Measurements from ENCODE around the gene HENMT1.
"Not testable (repeated sequence)": the region's sequence is repeated elsewhere in the genome, so short reads cannot be mapped to it uniquely, and the experiment has no call there.

The HENMT1 gene

GRCh38 chr1:108671143-108671542, 10.2 kb upstream of the HENMT1 start:
- DNase-seq (ENCODE audit: low spot score), result no peak

- DNase-seq (ENCODE audit: low spot score), result no peak
Observed at GRCh38 chr1:108670131-108670773, 9.4 kb upstream of the HENMT1 start.

GRCh38 chr1:108669679-108670078, 8.8 kb upstream of the HENMT1 start:
- DNase-seq (ENCODE audit: low spot score), result no peak

GRCh38 chr1:108668777-108669176, 7.9 kb upstream of the HENMT1 start:
- DNase-seq (ENCODE audit: low spot score), result no peak

GRCh38 chr1:108667422-108667821, 6.5 kb upstream of the HENMT1 start:
- DNase-seq (ENCODE audit: low spot score), result not testable (repeated sequence)

- DNase-seq (ENCODE audit: low spot score), result no peak
Observed at GRCh38 chr1:108665771-108666170, 4.9 kb upstream of the HENMT1 start.

- DNase-seq (ENCODE audit: low spot score), result no peak
Observed at GRCh38 chr1:108665067-108665466, 4.2 kb upstream of the HENMT1 start.

GRCh38 chr1:108664481-108664880, 3.6 kb upstream of the HENMT1 start:
- DNase-seq (ENCODE audit: low spot score), result no peak

GRCh38 chr1:108663074-108663473, 2.2 kb upstream of the HENMT1 start:
- no peak for DNase-seq (ENCODE audit: low spot score)

GRCh38 chr1:108657356-108658080, 3.4 kb downstream of the HENMT1 start:
- no peak for DNase-seq (ENCODE audit: low spot score)

GRCh38 chr1:108653431-108654105, 7.3 kb downstream of the HENMT1 start:
- DNase-seq (ENCODE audit: low spot score), result no peak

- DNase-seq (ENCODE audit: low spot score), result no peak
Observed at GRCh38 chr1:108646648-108647269, 14.1 kb downstream of the HENMT1 start.

GRCh38 chr1:108646265-108646647, 14.6 kb downstream of the HENMT1 start:
- no peak for DNase-seq (ENCODE audit: low spot score)

- no peak for DNase-seq (ENCODE audit: low spot score)
Observed at GRCh38 chr1:108645564-108646184, 15.2 kb downstream of the HENMT1 start.

GRCh38 chr1:108644984-108645383, 15.9 kb downstream of the HENMT1 start:
- no peak for DNase-seq (ENCODE audit: low spot score)

GRCh38 chr1:108643492-108644335, 17.2 kb downstream of the HENMT1 start:
- peak; percentile 25 for DNase-seq (ENCODE audit: low spot score)

GRCh38 chr1:108640863-108641262, 20.0 kb downstream of the HENMT1 start:
- not testable (repeated sequence) for DNase-seq (ENCODE audit: low spot score)

GRCh38 chr1:108639899-108640560, 20.9 kb downstream of the HENMT1 start:
- DNase-seq (ENCODE audit: low spot score), result no peak

- DNase-seq (ENCODE audit: low spot score), result no peak
Observed at GRCh38 chr1:108636876-108637275, 24.0 kb downstream of the HENMT1 start.

GRCh38 chr1:108634521-108634920, 26.4 kb downstream of the HENMT1 start:
- DNase-seq (ENCODE audit: low spot score), result no peak

- no peak for DNase-seq (ENCODE audit: low spot score)
Observed at GRCh38 chr1:108628665-108629064, 32.2 kb downstream of the HENMT1 start.
